HG03520 (cell line): ENCODE measurements around the gene NKX2-2.

Source experiments
- ATAC-seq: cut with Tn5 transposase; IDR thresholded peaks from one replicate; pipeline ENCODE4 v1.9.1; 2021; ENCODE audit warnings: mild to moderate bottlenecking, moderate library complexity; ENCODE audit not compliant: unreplicated experiment

Gene NKX2-2

DNA sequence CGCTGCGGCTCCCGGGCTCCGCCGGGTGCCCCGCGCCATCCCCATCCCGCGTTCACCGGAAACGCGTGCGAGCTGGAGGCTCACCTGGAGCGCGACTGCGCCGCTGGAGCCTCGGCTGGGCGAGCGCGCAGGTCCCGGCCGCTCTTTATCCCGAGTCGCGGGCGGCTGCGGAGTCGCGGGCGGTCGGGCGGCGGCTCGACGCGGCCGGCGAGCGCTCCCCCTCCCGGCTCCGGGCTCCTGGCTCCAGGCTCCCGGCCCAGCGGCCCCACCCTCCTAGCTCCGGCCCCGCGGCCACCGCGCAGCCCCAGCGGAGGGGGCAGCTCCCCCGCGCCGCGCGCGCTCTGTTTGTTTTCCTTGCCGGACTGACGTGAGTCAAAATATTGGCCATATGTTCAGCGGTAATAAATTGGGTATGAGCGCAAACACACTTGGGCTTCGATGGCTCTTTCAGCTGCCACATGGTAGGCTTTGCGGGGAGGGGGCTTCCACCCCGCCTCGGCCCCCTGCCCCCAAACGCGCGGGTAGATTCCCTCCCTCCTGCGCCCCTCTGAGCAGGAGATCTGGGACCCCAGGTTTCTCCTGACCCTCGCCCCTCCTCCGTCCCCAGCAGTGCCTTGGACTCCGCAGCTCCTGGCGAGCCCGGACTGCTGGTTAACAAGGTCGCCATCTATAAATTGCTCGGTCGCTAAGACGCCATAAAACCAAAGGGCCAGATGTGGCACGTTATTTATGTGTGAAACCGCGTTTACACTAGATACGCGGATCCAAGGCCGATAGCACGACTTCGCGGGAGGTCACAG is 8.8 kb upstream of the NKX2-2 start:
- ATAC-seq, result no peak

- ATAC-seq, result no peak
Measured at GRCh38 chr20:21521596-21522480, 8.0 kb upstream of the NKX2-2 start.

DNA sequence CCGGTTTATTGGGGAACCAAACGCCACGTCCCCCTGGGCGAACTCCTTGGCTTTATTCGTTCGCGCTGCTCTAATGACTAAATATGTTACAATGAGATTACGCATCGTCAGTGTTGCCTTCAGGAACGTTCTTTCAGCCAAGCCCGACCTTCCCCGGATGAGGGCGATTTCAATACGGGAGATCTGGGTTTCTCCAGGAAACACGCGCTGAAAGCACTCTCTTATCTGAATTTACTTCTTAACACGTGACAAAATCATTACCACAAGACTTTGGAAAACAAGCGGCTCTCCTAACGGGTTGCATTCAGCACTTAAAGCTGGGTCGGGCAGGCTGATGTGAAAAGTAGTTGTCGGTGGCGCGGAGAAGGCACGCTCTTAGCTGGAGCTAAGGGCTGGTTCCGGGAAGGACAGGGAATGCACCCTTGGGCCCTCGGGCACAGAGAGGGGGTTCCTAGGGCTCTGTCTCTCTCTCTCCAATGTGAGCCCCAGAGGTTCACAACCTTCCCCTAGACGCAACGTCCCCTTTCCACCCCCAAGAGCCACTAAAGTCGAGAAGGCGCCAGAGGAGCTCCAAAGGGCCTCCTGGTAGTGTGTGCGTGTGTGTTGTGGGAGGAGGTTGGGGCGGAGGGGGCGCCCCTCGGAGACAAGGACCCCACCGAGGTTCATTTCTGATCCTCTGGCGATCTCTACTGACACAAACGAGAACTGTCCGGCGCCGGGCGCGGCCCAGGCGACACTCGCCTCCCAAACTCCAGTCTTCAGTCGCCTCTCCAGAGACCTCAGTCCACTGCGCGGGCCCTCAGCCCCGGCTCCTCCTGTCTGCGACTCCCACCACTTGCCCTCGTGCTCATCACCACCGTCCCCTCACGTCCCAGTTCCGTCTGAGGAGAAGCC is 7.1 kb upstream of the NKX2-2 start:
- ATAC-seq, result no peak

DNA sequence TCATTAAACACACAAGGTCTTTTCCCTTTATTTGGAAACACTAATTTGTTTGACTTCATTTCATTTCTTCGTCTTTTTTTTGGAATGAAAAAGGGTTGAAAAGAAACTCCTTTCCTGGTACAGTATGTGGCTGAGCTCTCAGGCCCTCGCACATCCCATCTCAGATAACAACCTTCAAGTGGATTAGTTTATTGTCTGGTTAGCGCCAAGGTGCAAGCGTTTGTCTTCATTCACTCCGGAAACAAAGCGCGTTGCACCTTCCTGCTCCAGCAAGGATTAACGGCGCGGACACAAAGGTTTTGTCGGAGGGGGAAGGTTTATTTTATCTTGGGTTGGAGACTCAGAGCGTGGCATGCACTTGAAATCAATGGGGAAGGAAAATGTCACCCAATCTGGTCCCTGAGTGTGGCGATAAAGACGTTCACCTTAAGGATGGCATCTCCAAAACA is 5.3 kb upstream of the NKX2-2 start:
- no peak for ATAC-seq

- no peak for ATAC-seq
Measured at GRCh38 chr20:21518292-21518991, 4.6 kb upstream of the NKX2-2 start.

DNA sequence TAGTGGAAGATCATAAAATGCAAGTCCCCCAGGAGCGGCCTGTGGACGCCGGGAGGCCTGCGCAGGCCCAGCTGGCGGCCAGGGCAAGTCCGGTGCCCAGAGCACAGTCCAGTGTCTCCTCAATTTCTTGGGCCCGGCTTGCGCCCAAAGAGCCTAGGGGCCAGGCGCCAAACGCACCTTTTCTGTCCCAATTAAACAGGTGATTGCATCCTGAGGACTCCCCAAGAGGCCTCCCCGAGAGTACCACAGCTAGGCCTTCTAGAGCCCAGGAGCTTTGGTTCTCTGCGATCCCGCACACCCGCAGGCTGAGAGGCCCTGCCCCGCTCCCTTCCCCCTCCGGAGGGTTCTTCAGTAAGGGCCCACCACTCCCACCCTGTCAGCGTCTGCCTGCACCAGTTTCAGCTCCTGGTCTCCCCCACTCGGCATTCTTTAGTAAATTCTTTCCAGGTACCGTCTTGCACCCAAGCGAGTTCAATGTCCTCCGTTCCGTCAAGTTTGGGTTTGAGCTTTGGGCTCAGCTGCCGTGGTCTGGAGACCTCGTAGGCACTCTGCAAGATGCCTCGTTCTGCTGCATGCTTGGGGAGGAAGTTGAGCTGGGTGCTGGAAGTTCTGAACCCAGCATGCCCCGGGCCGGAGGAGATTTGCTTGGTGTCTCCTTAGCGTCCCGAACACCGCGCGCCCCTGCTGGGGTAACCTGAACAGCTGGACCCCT is 3.9 kb upstream of the NKX2-2 start:
- no peak for ATAC-seq

- no peak for ATAC-seq
Measured at GRCh38 chr20:21516861-21517565, 3.1 kb upstream of the NKX2-2 start.

DNA sequence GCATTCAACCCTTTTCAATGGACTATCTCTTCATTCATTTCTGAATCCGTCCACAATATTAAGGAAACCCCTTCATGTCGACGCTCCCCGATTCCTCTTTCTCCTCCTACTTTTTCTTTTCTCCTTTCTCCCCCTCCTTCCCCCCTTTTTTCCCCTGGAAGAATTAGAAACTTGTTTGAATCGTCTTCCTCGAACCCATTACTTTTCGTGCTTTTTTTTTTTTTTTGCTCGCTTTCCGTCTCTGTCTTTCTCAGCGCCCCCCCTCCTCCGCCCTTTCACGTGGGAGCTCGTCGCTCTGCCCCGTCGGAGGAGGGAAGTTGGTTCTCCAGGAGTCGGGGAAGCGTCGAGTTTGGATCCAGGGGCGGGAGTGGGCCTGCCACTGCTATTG is 2.3 kb upstream of the NKX2-2 start:
- no peak for ATAC-seq

DNA sequence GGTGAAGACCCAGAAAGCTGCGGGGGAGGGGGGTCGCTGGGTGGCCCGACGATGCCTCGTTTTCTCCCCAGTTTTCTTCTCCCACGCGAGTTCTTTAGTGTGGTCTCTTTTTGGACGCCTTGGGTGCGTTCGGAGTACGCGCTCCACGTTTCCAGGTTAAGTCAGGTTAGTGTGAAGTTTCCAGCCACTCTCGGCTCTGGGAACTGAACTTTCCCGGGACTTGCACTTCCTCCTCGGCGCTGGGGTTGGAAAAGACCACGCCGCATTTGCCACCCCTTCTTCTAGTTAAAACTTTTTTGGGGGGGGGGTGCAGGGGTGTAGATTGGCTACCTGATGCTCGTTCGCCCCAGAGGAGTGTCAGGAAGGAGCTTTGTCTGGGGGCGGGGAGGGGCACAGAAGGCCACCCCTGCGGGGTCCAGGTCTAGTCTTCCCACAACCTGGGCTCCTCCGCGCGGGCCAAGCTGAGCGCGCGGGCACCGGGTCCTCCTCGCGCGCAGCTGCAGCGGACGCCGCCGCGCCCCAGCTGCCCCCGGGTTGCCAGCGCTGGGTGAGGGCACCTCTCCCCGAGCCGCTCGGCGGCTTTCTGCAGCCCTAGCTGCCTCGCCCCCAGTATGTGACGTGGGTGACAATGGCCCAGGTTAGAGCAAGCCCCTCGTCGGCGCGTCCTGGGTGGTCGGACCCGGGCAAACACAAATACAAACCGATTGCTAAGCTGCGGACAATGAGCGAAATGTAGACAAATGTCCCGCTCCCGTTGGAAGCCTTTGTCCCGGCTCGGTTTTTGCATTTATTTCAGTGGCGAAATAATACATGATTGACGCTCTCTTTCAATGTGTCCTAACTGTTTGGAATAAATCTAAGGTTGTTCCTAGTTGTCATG is 1.7 kb upstream of the NKX2-2 start:
- no peak for ATAC-seq

- no peak for ATAC-seq
Measured at GRCh38 chr20:21514553-21515251, 838 bp upstream of the NKX2-2 start.

GRCh38 chr20:21513181-21513663 is 642 bp downstream of the NKX2-2 start:
- no peak for ATAC-seq

- ATAC-seq, result no peak
Measured at GRCh38 chr20:21512634-21513180, 1.2 kb downstream of the NKX2-2 start.

DNA sequence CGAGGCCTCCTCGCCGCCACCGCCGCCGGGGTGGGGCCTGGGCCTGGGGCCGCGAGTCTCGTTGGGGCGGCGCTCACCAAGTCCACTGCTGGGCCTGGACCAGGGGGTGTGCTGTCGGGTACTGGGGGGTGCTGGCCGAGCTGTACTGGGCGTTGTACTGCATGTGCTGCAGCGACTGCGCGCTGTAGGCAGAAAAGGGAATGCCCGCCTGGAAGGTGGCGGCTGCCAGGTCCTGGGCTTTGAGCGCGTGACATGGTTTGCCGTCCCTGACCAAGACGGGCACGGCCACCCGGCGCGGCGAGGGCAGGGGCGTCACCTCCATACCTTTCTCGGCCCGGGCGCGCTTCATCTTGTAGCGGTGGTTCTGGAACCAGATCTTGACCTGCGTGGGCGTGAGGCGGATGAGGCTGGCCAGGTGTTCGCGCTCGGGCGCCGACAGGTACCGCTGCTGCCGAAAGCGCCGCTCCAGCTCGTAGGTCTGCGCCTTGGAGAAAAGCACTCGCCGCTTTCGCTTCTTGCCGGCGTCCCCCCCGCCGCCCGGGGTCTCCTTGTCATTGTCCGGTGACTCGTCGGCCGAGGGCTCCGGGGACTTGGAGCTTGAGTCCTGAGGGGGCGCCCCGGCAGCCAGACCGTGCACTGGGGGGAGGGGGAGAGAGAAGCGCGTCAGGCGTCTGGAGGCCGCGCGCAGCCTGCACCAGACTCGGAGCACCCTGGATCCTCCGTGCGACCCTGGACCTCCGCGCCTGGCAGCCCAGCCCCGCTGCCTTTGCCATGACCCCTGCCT is 1.8 kb downstream of the NKX2-2 start:
- no peak for ATAC-seq

- no peak for ATAC-seq
Measured at GRCh38 chr20:21511485-21511849, 2.4 kb downstream of the NKX2-2 start.

- no peak for ATAC-seq
Measured at GRCh38 chr20:21510414-21511384, 3.2 kb downstream of the NKX2-2 start.
